Occipital lobe (tissue), 2 donors: Measurements from ENCODE around the gene SYNGR4. TPM values are rescaled to one million over a fixed set of nuclear protein-coding genes. Genes with fewer than 3 reads are reported as not detected.
"Not testable (repeated sequence)": the region's sequence is repeated elsewhere in the genome, so short reads cannot be mapped to it uniquely, and the experiment has no call there.

Experiments used
- DNase-seq: peaks from one replicate; lab custom pipeline; 2025; lab: John Stamatoyannopoulos, UW
- total RNA-seq: library from RNA; depleted of rRNA; stranded (reverse); fragments of >200 nt; gene quantifications from one replicate; pipeline ENCODE4 v1.2.3, GENCODE V29; 2014

Gene SYNGR4
- total RNA-seq, result not detected

DNA sequence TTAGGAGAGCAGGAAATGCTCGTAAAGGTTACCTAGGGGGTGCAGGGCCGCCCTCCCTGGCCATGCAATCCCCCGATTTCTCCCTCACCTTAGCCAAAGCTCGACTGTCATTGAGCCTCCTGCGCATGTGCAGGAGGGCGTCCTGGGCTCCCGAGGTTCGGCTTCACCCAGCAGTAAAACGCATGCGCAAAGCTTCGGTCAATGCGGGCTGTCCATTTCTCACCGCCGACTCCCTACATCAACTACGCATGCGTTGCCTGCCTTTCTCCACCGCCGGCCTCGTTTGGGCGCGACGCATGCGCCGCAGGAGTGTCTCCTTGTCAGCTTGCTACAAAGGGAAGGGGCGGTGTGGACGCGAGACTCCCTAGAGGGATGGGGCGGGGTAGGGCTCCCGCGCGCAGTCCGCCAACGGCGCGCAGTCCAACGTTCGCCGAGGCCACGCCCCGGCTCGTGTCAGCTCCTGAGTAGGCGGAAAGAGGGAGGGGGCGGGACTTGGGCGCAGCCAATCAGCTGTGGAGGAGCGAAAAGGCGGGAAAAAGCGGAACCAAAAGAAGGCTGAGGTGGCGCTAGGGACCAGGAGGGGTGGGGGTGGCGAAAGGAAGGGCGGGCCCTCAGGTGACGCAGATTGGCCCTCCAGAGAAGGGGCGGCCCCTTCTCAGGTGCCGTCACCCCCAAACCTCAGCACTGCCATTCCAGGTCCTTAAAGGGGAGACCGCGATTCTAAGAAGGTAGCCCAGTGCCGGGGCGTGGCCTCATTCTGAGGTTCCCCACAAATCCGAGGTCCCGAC, at the start of gene SYNGR4, which contains the start of gene TMEM143:
TSS of gene SYNGR4 (plus strand) at position 558 of the 788 bp plus-strand sequence. CDS start 1,476 bp downstream, outside the sequence.
TSS of gene TMEM143 (minus strand) at position 131 of the 788 bp plus-strand sequence. CDS start at position 111, 20 bp downstream.
- peak; percentile 99 for DNase-seq

GRCh38 chr19:48315712-48316111, 48.5 kb upstream of the SYNGR4 start:
- no peak for DNase-seq

- DNase-seq, result not testable (repeated sequence)
Observed at GRCh38 chr19:48317708-48317960, 46.5 kb upstream of the SYNGR4 start.

DNA sequence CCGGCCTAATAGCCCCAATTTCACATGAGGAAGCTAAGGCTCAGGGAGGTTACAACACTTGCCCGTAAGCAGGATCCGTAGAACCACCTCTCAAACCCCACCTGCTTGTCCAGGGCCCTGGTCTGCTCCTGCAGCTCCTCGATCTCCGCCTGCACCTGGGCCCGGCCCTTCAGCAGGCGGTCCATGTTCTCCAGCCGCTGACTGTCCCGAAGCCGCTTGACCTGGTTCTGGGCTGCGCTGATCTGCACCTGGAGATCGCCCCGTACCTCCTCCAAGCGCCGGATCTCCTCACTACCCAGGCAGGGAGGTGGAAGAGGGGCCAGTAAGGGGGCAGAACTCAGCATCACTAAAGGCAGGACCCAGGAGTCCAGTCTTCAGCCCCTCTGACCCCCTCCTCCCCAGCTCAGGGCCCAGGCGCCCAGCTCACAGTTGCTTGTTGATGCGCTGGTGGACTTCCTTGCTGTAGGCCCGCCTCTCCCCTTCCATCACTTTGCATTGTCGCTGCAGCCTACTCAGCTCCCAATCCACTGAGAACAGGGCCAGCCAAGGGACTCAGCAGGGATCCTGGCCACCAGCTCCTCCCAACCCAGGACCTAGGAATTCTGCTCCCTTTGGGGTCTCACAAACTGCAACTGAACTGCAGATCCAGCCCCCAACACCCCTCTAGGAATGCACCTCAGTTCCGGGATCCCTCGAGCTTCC, 45.7 kb upstream of the SYNGR4 start:
- no peak for DNase-seq

GRCh38 chr19:48319647-48320541, 44.3 kb upstream of the SYNGR4 start:
- DNase-seq, result peak; percentile 31

GRCh38 chr19:48321372-48321621, 42.9 kb upstream of the SYNGR4 start:
- peak; percentile 54 for DNase-seq

DNA sequence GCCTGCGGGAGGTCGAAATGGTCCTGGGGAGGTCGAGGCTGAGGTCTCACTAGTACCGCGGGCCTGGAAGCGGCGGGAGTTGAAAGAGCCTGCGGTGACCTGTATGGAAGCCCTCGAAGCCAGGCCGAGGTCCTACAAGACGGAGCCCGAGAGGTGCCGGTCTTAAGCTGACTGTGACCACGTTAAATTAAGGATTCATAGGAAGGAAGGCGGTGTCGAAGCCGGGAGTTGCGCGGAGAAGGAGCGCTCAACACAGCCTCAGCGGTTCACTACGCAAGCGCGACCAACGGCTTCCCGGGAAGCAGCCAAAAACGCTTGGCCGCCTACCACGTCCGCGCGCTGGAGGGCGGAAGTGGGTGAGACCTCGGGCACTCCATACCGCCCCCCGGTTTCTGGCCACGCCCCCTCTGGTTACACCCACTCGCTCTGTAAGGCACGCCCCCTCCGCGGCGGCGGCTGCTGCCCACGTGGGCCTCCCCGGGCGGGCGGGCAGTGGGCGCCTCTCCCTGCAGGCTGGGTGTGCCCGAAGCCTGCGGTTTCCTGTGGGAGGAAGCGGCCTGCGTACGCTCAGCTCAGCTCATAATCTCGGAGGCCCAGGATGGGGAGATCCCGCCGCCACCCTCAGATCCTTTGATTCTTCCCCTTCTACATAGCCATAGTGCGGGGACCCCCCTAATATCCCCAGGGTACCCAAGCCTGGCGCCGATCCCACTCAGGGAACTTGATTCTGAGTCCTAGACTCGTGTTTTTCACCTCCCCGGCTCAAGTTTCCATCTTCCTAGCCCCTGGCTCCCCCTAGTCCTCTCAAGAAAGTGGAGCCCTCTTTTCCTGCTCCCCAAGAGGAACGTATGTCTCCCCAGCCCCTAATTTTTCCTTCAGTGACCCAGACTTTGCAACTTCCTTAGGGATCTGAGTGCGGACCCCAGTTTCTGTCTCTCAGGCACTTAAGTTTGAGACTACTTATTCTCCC, 42.3 kb upstream of the SYNGR4 start:
- peak; percentile 96 for DNase-seq

DNA sequence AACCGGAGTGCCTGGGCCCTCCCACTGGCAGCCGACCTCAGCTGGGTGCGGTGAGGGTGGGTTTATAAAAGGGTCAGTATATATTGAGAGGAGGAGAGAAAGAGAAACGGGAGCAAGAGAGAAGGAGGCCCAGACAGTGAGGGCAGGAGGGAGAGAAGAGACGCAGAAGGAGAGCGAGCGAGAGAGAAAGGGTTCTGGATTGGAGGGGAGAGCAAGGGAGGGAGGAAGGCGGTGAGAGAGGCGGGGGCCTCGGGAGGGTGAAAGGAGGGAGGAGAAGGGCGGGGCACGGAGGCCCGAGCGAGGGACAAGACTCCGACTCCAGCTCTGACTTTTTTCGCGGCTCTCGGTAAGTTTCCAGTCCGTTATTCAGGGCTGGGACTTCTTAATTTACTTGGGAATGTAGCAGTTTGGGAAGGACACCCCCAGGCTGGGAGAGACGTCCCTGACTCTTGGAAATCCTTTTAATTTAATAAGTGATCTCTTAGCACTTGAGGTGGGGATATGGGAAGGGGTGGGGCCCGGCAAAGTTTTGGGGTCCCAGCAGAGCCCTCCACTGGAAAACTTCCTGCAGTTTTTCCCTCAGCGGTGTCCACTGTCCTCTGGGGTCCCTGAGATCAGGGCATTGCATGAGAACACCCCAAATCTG, 38.8 kb upstream of the SYNGR4 start, which contains the start of gene EMP3:
TSS of gene EMP3 (plus strand) at position 288 of the 646 bp plus-strand sequence. CDS start 1,293 bp downstream, outside the sequence.
- DNase-seq, result no peak

DNA sequence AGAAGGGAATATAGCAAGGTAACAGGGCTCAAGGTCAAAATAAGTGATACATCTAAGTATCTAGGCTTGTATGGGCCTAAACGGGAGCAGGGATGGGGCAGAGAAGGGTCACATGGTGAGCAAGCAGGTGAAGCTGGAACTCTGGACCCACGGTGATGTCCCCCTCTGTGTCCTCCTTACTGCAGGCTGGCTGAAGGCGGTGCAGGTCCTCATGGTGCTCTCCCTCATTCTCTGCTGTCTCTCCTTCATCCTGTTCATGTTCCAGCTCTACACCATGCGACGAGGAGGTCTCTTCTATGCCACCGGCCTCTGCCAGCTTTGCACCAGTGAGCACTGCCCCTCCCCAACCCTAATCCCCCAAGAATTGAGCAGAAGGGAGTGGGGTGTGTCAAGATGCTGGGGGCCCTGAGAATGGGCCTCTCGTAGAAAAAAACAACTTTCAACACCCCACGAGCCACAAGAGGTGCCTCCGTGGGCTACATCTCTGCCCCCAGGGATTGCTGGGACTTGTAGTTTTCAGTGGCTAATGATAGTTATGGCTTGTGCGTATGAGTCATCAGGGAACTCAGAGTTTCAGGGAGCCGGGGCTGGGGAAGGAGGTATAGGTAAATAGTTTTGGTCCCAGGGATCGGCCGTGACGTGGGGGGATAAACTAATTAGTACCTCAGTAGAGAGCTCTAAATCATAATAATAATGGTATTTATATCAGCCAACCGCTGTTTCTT, 34.8 kb upstream of the SYNGR4 start:
- DNase-seq, result no peak

DNA sequence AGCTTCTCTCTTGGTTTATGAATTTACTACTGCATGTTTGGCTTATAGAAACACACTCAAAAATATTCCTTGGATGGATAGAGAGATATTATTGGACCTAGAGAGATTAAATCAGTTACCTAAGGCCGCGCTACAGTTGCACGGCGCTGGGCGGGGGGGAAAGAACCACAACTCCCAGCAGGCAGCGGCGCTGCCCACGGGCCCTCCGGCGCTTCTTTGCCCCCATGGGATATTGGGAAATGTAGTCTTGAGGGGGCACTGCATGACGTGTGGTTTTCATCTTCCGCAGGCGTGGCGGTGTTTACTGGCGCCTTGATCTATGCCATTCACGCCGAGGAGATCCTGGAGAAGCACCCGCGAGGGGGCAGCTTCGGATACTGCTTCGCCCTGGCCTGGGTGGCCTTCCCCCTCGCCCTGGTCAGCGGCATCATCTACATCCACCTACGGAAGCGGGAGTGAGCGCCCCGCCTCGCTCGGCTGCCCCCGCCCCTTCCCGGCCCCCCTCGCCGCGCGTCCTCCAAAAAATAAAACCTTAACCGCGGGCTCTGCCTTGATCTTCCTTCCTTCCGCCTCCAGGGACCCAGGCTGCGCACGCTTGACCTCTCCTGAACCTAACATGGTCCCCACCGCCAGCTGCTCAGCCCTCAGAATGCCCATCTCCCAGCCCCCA, 34.0 kb upstream of the SYNGR4 start:
- DNase-seq, result peak; percentile 88

- no peak for DNase-seq
Observed at GRCh38 chr19:48332351-48332661, 31.9 kb upstream of the SYNGR4 start.

DNA sequence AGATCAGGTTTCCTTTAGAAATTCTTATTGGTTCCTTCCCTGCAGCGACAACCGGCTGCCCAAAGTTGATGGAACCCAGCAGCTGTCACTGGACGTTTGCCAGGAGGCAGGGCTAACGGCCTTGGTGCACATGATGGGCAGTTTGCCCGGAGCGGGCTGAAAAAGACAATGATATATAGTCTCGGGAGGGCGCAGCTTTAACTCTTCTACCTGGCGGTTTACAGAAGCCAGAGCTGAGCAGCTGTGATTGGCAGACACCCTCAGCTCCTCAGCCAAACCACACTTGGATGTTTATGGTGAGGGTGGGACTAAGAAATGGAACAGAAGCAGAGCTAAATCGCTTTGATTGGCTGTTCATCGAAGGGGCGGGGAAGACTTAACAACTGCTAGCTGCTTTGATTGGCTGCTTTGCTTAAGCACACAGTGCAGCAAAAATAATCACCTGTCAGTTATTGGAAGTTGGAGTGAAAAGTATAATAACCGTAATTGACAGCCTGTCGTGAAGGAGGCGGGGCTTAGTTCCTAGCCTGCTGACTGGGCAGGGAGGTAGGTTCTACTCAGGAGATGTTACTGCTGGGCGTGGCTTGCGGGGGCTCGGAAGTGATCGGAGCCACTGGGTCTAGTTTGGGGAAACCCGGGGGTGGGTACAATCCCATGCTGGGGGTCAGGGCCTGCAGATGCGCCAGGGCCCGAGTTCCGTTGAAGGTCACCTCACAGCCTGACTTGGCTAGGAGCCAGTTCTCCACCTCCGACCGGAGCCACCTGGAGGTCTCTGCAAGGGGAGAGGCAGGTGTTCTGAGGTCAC, 31.3 kb upstream of the SYNGR4 start:
- peak; percentile 81 for DNase-seq

DNA sequence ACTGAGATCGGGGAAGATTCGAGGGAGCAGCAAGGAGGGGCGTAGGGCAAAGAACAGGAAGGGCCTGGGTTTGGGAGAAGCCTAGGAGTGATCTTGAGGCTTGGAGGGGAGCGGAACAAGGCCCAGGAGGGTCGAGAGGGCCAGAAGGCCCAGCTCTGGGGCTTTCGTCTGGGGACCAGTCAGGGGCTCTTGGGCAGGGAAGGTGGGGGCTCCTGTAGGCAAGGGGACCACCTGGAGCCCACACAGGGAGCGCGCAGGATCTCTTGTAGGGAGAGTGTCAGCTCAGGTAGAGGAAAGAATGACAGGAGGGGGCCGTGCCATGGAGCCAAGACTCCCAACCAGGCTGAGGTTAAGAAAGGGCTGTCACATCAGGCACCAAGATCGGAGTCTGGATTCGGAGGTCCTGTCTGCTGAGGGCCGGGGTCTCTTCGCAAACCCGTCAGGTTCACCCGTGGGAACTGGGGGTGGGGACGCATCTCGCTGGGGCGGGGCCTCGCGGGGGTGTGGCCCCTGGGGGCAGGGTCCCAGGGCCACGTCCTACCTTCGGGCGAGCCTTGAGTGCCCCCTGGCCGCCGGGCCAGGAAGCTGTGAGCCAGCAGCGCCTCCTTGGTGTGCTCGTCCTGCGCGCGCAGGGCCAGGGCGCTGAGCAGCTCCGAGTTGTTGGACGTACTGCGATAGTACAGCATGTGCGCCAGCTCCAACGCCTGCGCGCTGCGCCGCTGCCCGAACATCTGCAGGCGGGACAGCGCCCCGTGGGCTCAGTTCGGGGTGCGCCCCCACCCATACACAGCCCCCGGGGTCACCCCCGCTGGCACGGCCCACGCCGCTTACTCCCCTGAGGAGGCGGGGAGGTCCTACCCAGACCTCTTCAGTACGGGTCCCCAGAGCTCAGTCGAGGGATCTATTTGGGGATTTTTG, 30.4 kb upstream of the SYNGR4 start:
- peak; percentile 37 for DNase-seq

DNA sequence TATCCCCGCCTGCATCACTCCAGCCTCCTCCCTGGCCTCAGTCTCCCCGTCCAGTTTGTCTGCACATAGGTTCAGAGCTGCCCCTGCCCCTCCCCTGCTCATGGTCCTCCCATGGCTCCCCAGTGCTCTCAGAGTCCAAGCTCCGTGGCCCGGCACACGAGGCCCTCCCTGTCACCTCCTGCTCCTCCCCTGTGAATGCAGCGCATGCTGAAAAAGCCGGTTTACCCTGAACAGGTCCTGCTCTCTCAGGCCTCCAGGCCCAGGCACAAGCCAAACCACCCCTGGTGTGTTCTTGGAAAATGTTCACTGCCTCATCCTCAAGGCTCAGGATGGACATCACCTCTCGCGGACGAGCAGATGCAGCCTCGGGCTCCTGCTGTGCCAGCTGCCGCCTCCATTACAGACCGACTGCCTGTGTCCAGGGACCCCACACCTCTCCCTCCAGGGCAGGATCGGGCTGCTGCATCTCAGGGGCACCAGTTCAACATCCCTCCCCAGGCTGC, 25.9 kb upstream of the SYNGR4 start:
- no peak for DNase-seq

DNA sequence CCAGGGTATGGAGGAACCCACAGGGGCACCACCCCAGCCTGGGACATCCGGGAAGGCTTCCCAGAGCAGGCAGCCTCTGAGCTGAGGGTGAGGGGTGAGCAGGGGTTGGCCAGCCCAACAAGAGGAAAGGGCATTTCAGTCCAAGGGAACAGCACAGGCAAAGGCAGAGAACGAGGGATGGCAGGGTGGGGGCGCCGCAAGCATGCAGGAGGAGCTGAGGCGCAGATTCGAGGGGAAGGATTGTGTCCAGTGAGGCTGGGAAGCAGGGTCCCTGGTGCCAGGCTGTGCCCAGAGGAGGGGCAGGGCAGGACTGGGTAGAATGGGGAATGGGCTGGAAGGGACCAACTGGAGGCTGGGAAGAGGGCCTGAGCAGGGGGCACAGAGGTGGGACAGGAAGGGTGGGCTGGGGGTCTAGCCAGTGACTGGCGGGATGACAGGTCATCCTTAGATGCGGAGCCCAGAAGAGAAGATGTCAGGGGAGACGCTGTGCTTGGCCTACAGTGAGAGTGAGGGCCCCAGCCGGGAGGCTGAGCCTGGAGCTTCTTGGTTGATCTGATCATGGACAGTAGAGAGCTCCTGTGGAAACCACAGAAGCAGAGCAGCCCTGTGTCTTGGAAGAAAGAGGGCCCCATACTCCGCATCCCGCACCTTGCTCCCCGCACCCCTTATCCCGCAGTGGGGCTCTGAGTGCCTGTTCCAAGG, 25.2 kb upstream of the SYNGR4 start:
- no peak for DNase-seq

DNA sequence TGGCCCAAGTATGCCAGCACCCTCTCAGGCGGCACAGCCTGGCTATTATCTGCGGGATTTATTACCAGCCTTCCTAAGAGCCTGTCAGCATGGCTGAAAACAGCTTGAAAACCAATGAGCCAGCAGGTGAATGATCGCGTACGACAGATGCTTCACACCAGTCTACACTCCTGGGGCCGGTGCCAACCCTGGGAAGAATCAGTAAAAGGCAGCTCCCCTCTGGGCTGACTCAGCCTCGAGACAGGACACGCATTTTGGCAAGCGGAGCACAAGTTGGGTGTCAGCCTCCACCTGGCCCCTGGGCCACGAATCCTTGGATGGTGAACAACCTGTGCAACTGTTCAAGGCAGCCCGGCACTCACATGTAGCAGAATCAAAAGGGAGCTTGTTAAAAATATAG, 23.2 kb upstream of the SYNGR4 start:
- peak; percentile 44 for DNase-seq
